ENCODE data around the gene TAF5L. TPM values are rescaled to one million over a fixed set of nuclear protein-coding genes. Genes with fewer than 3 reads are reported as not detected.

The TAF5L gene
- total RNA-seq, 4 donors from 2014 or later: 7.8 to 15.8 (median 12.7) TPM

GRCh38 chr1:229558460-229559335 is 67.2 kb downstream of the TAF5L start, which contains the start of gene ABCB10:
Gene ABCB10 (minus strand): TSS chr1:229558707. CDS start chr1:229558652, 55 bp downstream.
- TF ChIP-seq CTCF (IDR thresholded peaks at IDR 0.05) (peak; percentile 72 to 88 (median 79)), POLR2A (IDR thresholded peaks at IDR 0.05) (peak in 3 of 4 donors; percentile 3 to 62 (median 7))
- peak within 1 kb of the TSS; percentile 87 to 97 (median 93) for H3K27ac ChIP-seq
- DNase-seq: peak; percentile 64

GRCh38 chr1:229557913-229558414 is 68.0 kb downstream of the TAF5L start:
- intact Hi-C loops (cut with DNase I): loop anchor here (5.0 kb wide), 1 partner anchor 69 kb away; the partner anchor contains the start of genes TAF5L and URB2
- WGBS, 2 donors: 0% methylated on average over 5 to 15 of the region's 59 CpGs
- peaks cover 10 to 48% (median 27%) of the 10 kb centered on the region in 3 donors for H3K4me1 ChIP-seq
- H3K9me3 ChIP-seq: no peaks in the 10 kb centered on the region
- peak overlapping the region; percentile 87 to 97 (median 93) for H3K27ac ChIP-seq
- H3K36me3 ChIP-seq: no peaks in the 10 kb centered on the region
- DNase-seq: no peak
- H3K27me3 ChIP-seq: no peaks in the 10 kb centered on the region
- peak overlapping the region; percentile 69 to 99 (median 89) for H3K4me3 ChIP-seq
- TF ChIP-seq POLR2A (IDR thresholded peaks at IDR 0.05) (no peak), CTCF (IDR thresholded peaks at IDR 0.05) (no peak)

More at GRCh38 chr1:229558460-229559335, 67.2 kb downstream of the TAF5L start, which contains the start of gene ABCB10:
- intact Hi-C loops (cut with DNase I): loop anchor here (5.0 kb wide), 1 partner anchor 69 kb away; the partner anchor contains the start of genes TAF5L and URB2
- 0 to 1% methylated on average over 8 to 17 of the region's 109 CpGs for WGBS, 2 donors
- peak within 1 kb of the TSS; percentile 69 to 99 (median 89) for H3K4me3 ChIP-seq
- peaks cover 10 to 52% (median 27%) of the 10 kb centered on the region in 3 donors for H3K4me1 ChIP-seq
- no peaks in the 10 kb centered on the region for H3K9me3 ChIP-seq
- no peaks in the 10 kb centered on the region for H3K27me3 ChIP-seq
- H3K36me3 ChIP-seq: no peaks in the 10 kb centered on the region

- H3K27ac ChIP-seq: peak overlapping the region; percentile 87 to 97 (median 93)
- H3K27me3 ChIP-seq: no peaks in the 10 kb centered on the region
- no peak for DNase-seq
- peaks cover 10 to 47% (median 27%) of the 10 kb centered on the region in 3 donors for H3K4me1 ChIP-seq
- H3K4me3 ChIP-seq: peak overlapping the region; percentile 69 to 99 (median 89)
- TF ChIP-seq CTCF (IDR thresholded peaks at IDR 0.05) (no peak), POLR2A (IDR thresholded peaks at IDR 0.05) (no peak)
- 30 to 46% methylated on average over 5 of the region's 5 CpGs for WGBS, 2 donors
- H3K9me3 ChIP-seq: no peaks in the 10 kb centered on the region
- intact Hi-C loops (cut with DNase I): loop anchor here (5.0 kb wide), 1 partner anchor 70 kb away; the partner anchor contains the start of genes TAF5L and URB2
- no peaks in the 10 kb centered on the region for H3K36me3 ChIP-seq
These were observed 68.6 kb downstream of the TAF5L start for GRCh38 chr1:229557200-229557850.

GRCh38 chr1:229554886-229555621 is 70.9 kb downstream of the TAF5L start:
- Histone ChIP-seq H3K4me1 (peaks cover 10 to 51% (median 27%) of the 10 kb centered on the region in 3 donors), H3K9me3 (no peaks in the 10 kb centered on the region), H3K36me3 (no peaks in the 10 kb centered on the region), H3K27me3 (no peaks in the 10 kb centered on the region), H3K27ac (no peak overlapping the region), H3K4me3 (no peak overlapping the region)
- DNase-seq: no peak
- intact Hi-C loops (cut with DNase I): loop anchor here (5.0 kb wide), 1 partner anchor 72 kb away; the partner anchor contains the start of genes TAF5L and URB2
- TF ChIP-seq CTCF (IDR thresholded peaks at IDR 0.05): no peak
- no peak for TF ChIP-seq POLR2A (IDR thresholded peaks at IDR 0.05)
- 72 to 85% methylated on average over 6 to 8 of the region's 10 CpGs for WGBS, 2 donors

Measured in esophagus squamous epithelium (tissue), 5 donors.